Ovary (tissue), 3 donors: Measurements from ENCODE around the gene GPC6.

Experiments used
- POLR2A ChIP-seq: fragments of 450-650 bp; IDR thresholded peaks from one replicate; pipeline ENCODE4 v1.6.1; 2017; ENCODE audit warnings: antibody characterized with exemption, mild to moderate bottlenecking, moderate library complexity
- TF ChIP-seq, protein P1 (sequence below), 3 donors: fragments of 450-650 bp in 2 of 3; fragments of 200-600 bp in 1 of 3; IDR thresholded peaks; one replicate each; pipeline versions ENCODE4 v1.5.1 to v1.8.0; 2016 to 2022; ENCODE audit warnings: antibody characterized with exemption in 3 of 3, mild to moderate bottlenecking in 1 of 3
- donor health status: DM: no; HTN: no; CAD: no.

DNA sequence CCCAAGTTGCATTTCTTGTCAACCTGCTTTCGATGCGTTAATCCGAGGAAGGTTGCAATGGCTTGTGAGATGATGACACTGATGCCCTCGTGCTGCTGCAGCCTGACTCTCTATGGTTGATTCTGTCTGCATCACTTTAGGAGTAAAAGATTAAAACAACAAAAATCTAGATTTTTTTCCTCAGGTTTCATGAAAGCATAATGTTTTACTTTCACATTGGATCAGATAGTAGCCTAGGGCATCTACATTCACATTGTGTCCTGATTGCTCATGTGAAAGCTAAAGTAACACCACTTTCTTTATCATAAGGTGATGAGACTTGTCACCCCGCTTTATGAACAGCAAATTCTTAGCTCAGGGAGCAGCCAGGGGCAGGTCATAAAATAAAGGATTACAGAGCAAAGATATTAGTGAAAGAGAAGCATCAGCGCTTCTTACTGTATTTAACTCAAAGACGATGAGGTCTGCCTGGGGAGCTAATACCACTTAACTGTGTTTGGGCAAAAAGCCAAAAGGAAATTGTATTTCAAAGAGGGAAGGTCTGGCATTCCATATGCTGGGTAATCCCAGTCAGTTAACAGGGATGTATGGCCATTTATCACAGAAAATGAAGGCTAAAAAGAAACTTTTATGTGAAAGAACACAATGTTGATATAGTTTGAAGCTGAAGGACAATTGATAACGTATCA, 270.5 kb downstream of the GPC6 start:
- TF ChIP-seq, protein P1, sequence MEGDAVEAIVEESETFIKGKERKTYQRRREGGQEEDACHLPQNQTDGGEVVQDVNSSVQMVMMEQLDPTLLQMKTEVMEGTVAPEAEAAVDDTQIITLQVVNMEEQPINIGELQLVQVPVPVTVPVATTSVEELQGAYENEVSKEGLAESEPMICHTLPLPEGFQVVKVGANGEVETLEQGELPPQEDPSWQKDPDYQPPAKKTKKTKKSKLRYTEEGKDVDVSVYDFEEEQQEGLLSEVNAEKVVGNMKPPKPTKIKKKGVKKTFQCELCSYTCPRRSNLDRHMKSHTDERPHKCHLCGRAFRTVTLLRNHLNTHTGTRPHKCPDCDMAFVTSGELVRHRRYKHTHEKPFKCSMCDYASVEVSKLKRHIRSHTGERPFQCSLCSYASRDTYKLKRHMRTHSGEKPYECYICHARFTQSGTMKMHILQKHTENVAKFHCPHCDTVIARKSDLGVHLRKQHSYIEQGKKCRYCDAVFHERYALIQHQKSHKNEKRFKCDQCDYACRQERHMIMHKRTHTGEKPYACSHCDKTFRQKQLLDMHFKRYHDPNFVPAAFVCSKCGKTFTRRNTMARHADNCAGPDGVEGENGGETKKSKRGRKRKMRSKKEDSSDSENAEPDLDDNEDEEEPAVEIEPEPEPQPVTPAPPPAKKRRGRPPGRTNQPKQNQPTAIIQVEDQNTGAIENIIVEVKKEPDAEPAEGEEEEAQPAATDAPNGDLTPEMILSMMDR (IDR thresholded peaks at IDR 0.05) = no peak
- TF ChIP-seq POLR2A = no peak
